Vagina (tissue), 2 donors: ENCODE measurements around the gene ZNRF2. TPM values are rescaled to one million over a fixed set of nuclear protein-coding genes. Genes with fewer than 3 reads are reported as not detected.

Source experiments
- DNase-seq, 2 donors: peaks; one replicate each; pipeline ENCODE4 v3.0.0-alpha.2; 2017; ENCODE audit errors: extremely low spot score in 2 of 2
- H3K27ac ChIP-seq: fragments of 200-600 bp; sonication (generic); one replicate; pipeline ENCODE4 v1.5.1; 2019
- H3K27me3 ChIP-seq: fragments of 200-600 bp; sonication (generic); one replicate; pipeline ENCODE4 v1.5.1; 2019
- H3K36me3 ChIP-seq, 2 donors: fragments of 200-600 bp; sonication (generic); one replicate each; pipeline ENCODE4 v1.5.1; 2017 to 2019
- H3K4me1 ChIP-seq: fragments of 200-600 bp; sonication (generic); one replicate; pipeline ENCODE4 v1.5.1; 2019
- H3K4me3 ChIP-seq, 2 donors: fragments of 200-600 bp; sonication (generic); 1 replicate in 1 of 2; 2 replicates in 1 of 2; pipeline ENCODE4 v1.5.1; 2016 to 2019
- H3K9me3 ChIP-seq: fragments of 200-600 bp; sonication (generic); one replicate; pipeline ENCODE4 v1.5.1; 2019
- POLR2A ChIP-seq, 2 donors: fragments of 450-650 bp; IDR thresholded peaks; one replicate each; pipeline ENCODE4 v1.6.1; 2017; ENCODE audit warnings: antibody characterized with exemption in 2 of 2, mild to moderate bottlenecking in 2 of 2, moderate library complexity in 2 of 2
- POLR2AphosphoS5 ChIP-seq, 2 donors: sonication (generic); formaldehyde crosslinking; IDR thresholded peaks; one replicate each; pipeline ENCODE4 v1.9.0; 2017; ENCODE audit warnings: antibody characterized with exemption in 2 of 2, mild to moderate bottlenecking in 2 of 2, low read depth in 1 of 2; ENCODE audit not compliant: insufficient read depth in 1 of 2
- intact Hi-C: fragments of 100-400 bp; cut with DNase I; formaldehyde crosslinking; loops from one replicate; pipeline ENCODE4 v1.15.1; 2023
- total RNA-seq: library from RNA; depleted of rRNA; stranded (reverse); fragments of >200 nt; gene quantifications from one replicate; pipeline ENCODE4 v1.2.3, GENCODE V29; 2016
- TF ChIP-seq, protein P1 (sequence below), 3 experiments: fragments of 450-650 bp in 2 of 3; fragments of 200-600 bp in 1 of 3; sonication (generic) in 1 of 3; IDR thresholded peaks; one replicate each; pipeline ENCODE4 v1.5.1; 2017 to 2019; ENCODE audit warnings: antibody characterized with exemption in 3 of 3, mild to moderate bottlenecking in 2 of 3, moderate library complexity in 2 of 3

The ZNRF2 gene
- total RNA-seq, 1 donor from 2014 or later: 21.9 TPM

- intact Hi-C loops: no loop called here
- TF ChIP-seq POLR2A (IDR thresholded peaks at IDR 0.05): no peak
- no peak for TF ChIP-seq POLR2AphosphoS5 (IDR thresholded peaks at IDR 0.05; ENCODE audit: insufficient read depth in 1 of 2, low read depth in 1 of 2)
- TF ChIP-seq, protein P1, sequence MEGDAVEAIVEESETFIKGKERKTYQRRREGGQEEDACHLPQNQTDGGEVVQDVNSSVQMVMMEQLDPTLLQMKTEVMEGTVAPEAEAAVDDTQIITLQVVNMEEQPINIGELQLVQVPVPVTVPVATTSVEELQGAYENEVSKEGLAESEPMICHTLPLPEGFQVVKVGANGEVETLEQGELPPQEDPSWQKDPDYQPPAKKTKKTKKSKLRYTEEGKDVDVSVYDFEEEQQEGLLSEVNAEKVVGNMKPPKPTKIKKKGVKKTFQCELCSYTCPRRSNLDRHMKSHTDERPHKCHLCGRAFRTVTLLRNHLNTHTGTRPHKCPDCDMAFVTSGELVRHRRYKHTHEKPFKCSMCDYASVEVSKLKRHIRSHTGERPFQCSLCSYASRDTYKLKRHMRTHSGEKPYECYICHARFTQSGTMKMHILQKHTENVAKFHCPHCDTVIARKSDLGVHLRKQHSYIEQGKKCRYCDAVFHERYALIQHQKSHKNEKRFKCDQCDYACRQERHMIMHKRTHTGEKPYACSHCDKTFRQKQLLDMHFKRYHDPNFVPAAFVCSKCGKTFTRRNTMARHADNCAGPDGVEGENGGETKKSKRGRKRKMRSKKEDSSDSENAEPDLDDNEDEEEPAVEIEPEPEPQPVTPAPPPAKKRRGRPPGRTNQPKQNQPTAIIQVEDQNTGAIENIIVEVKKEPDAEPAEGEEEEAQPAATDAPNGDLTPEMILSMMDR (IDR thresholded peaks at IDR 0.05): no peak
- Histone ChIP-seq H3K27ac (no peak overlapping the region), H3K36me3 (no peaks in the 10 kb centered on the region), H3K27me3 (no peaks in the 10 kb centered on the region), H3K4me1 (peaks cover 7% of the 10 kb centered on the region), H3K4me3 (no peak overlapping the region), H3K9me3 (no peaks in the 10 kb centered on the region)
- DNase-seq: no peak
Measured at GRCh38 chr7:30268586-30268985, 15.8 kb upstream of the ZNRF2 start.

DNA sequence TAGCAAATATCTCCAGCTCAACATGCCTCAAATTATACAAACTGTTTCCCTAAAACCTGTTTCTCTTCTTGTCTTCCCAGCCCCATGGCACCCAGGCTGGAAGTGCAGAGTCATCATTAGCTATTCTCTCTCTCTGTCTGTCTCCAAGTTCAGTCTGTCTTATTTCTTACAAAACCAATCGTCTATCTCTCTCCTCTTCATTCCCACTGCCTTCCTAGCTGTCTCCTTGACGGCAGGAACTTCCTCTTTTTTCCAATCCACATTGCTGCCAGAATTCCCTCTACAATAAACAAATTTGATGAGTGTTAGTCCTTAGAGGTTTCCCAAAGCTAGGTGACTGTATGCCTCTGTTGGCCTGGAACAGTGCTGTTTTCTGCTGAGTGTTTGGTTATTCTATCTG, 14.9 kb upstream of the ZNRF2 start:
- no peaks in the 10 kb centered on the region for H3K36me3 ChIP-seq
- no peaks in the 10 kb centered on the region for H3K9me3 ChIP-seq
- intact Hi-C loops: no loop called here
- no peak for TF ChIP-seq POLR2A (IDR thresholded peaks at IDR 0.05)
- TF ChIP-seq POLR2AphosphoS5 (IDR thresholded peaks at IDR 0.05; ENCODE audit: insufficient read depth in 1 of 2, low read depth in 1 of 2): no peak
- TF ChIP-seq, protein P1 (IDR thresholded peaks at IDR 0.05): no peak
- H3K4me1 ChIP-seq: peaks cover 7% of the 10 kb centered on the region
- no peak overlapping the region for H3K27ac ChIP-seq
- no peak overlapping the region for H3K4me3 ChIP-seq
- no peak for DNase-seq
- H3K27me3 ChIP-seq: no peaks in the 10 kb centered on the region

GRCh38 chr7:30270921-30271320, 13.5 kb upstream of the ZNRF2 start:
- intact Hi-C loops: no loop called here
- Histone ChIP-seq H3K36me3 (no peaks in the 10 kb centered on the region), H3K9me3 (no peaks in the 10 kb centered on the region), H3K4me3 (no peak overlapping the region), H3K4me1 (peaks cover 7% of the 10 kb centered on the region), H3K27me3 (no peaks in the 10 kb centered on the region), H3K27ac (no peak overlapping the region)
- TF ChIP-seq POLR2A (IDR thresholded peaks at IDR 0.05): no peak
- no peak for TF ChIP-seq POLR2AphosphoS5 (IDR thresholded peaks at IDR 0.05; ENCODE audit: insufficient read depth in 1 of 2, low read depth in 1 of 2)
- TF ChIP-seq, protein P1 (IDR thresholded peaks at IDR 0.05): no peak
- no peak for DNase-seq

DNA sequence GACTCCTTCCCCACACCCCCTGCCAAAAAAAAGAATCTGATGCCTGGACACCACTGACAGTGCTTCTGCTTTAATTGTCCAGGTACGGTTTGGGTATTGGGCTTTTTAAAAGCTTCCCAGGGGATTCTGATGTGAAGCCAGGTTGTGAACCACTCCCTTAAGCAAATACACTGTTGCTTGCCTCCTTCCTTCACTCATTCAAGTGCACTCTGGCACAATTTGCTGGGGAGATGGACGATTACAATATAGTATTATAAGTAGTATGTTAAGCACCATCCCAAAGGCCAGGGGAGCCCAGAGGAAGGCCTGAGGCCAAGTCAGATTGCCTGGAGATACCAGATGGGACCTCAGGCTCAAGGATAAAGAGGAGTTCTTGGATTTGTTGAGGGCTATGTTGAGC, 12.3 kb upstream of the ZNRF2 start:
- Histone ChIP-seq H3K4me3 (no peak overlapping the region), H3K36me3 (no peaks in the 10 kb centered on the region), H3K27ac (no peak overlapping the region), H3K4me1 (peaks cover 7% of the 10 kb centered on the region), H3K9me3 (no peaks in the 10 kb centered on the region), H3K27me3 (no peaks in the 10 kb centered on the region)
- TF ChIP-seq, protein P1 (IDR thresholded peaks at IDR 0.05): no peak
- TF ChIP-seq POLR2A (IDR thresholded peaks at IDR 0.05): no peak
- TF ChIP-seq POLR2AphosphoS5 (IDR thresholded peaks at IDR 0.05; ENCODE audit: insufficient read depth in 1 of 2, low read depth in 1 of 2): no peak
- intact Hi-C loops: no loop called here
- DNase-seq: no peak

GRCh38 chr7:30273552-30273951, 10.8 kb upstream of the ZNRF2 start:
- Histone ChIP-seq H3K4me3 (no peak overlapping the region), H3K27me3 (no peaks in the 10 kb centered on the region), H3K36me3 (no peaks in the 10 kb centered on the region), H3K9me3 (no peaks in the 10 kb centered on the region), H3K4me1 (peaks cover 7% of the 10 kb centered on the region), H3K27ac (no peak overlapping the region)
- DNase-seq: no peak
- intact Hi-C loops: no loop called here
- TF ChIP-seq, protein P1 (IDR thresholded peaks at IDR 0.05): no peak
- no peak for TF ChIP-seq POLR2A (IDR thresholded peaks at IDR 0.05)
- TF ChIP-seq POLR2AphosphoS5 (IDR thresholded peaks at IDR 0.05; ENCODE audit: insufficient read depth in 1 of 2, low read depth in 1 of 2): no peak
